ENCODE data around the gene ITGA8.

ITGA8 gene

GRCh38 chr10:15550950-15551349 lies 168.8 kb downstream of the ITGA8 start:
- H3K4me1 ChIP-seq (ENCODE audit: control insufficient read depth, insufficient read depth, low read length, poor library complexity, severe bottlenecking): no peaks in the 10 kb centered on the region
- no peaks in the 10 kb centered on the region for H3K36me3 ChIP-seq (ENCODE audit: control insufficient read depth, insufficient read depth, low read length)
- no peaks in the 10 kb centered on the region for H3K9me3 ChIP-seq (ENCODE audit: control insufficient read depth, low read length)
- H3K4me3 ChIP-seq (ENCODE audit: insufficient read depth, low read depth, low read length, poor library complexity, severe bottlenecking): no peak overlapping the region
- H3K27ac ChIP-seq (ENCODE audit: insufficient read depth, low read length, poor library complexity, severe bottlenecking): no peak overlapping the region
- DNase-seq: no peak
- H3K27me3 ChIP-seq (replicated peaks; ENCODE audit: control insufficient read depth, insufficient read depth, low read length, poor library complexity, severe bottlenecking): no peaks in the 10 kb centered on the region

DNA sequence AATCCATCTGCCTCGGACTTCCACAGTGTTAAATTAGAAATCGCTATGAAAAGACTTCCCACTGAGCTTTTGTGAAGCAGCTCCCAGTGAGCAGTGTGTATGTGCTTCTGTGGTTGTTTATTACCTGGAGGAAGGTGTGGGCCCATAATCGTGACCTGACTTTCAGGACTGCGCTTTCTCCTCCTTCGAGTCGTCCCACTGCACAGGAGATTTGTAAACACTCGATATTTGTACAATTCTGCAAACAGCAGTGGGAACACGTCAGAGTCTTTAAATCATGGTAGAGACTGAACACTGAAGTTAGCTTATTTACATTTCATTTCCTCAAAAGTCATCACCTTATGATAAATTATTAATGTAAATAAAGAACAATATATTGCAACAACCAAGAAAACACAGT lies 171.4 kb downstream of the ITGA8 start:
- Histone ChIP-seq H3K36me3 (ENCODE audit: control insufficient read depth, insufficient read depth, low read length) (no peaks in the 10 kb centered on the region), H3K9me3 (ENCODE audit: control insufficient read depth, low read length) (no peaks in the 10 kb centered on the region), H3K27ac (ENCODE audit: insufficient read depth, low read length, poor library complexity, severe bottlenecking) (no peak overlapping the region), H3K4me1 (ENCODE audit: control insufficient read depth, insufficient read depth, low read length, poor library complexity, severe bottlenecking) (no peaks in the 10 kb centered on the region), H3K4me3 (ENCODE audit: insufficient read depth, low read depth, low read length, poor library complexity, severe bottlenecking) (no peak overlapping the region), H3K27me3 (replicated peaks; ENCODE audit: control insufficient read depth, insufficient read depth, low read length, poor library complexity, severe bottlenecking) (no peaks in the 10 kb centered on the region)
- no peak for DNase-seq

- Histone ChIP-seq H3K27me3 (replicated peaks; ENCODE audit: control insufficient read depth, insufficient read depth, low read length, poor library complexity, severe bottlenecking) (no peaks in the 10 kb centered on the region), H3K4me1 (ENCODE audit: control insufficient read depth, insufficient read depth, low read length, poor library complexity, severe bottlenecking) (no peaks in the 10 kb centered on the region), H3K9me3 (ENCODE audit: control insufficient read depth, low read length) (no peaks in the 10 kb centered on the region), H3K36me3 (ENCODE audit: control insufficient read depth, insufficient read depth, low read length) (no peaks in the 10 kb centered on the region), H3K4me3 (ENCODE audit: insufficient read depth, low read depth, low read length, poor library complexity, severe bottlenecking) (no peak overlapping the region), H3K27ac (ENCODE audit: insufficient read depth, low read length, poor library complexity, severe bottlenecking) (no peak overlapping the region)
- no peak for DNase-seq
These were observed 173.1 kb downstream of the ITGA8 start for GRCh38 chr10:15546606-15547005.

- Histone ChIP-seq H3K27me3 (replicated peaks; ENCODE audit: control insufficient read depth, insufficient read depth, low read length, poor library complexity, severe bottlenecking) (no peaks in the 10 kb centered on the region), H3K9me3 (ENCODE audit: control insufficient read depth, low read length) (no peaks in the 10 kb centered on the region), H3K36me3 (ENCODE audit: control insufficient read depth, insufficient read depth, low read length) (no peaks in the 10 kb centered on the region), H3K4me1 (ENCODE audit: control insufficient read depth, insufficient read depth, low read length, poor library complexity, severe bottlenecking) (no peaks in the 10 kb centered on the region), H3K4me3 (ENCODE audit: insufficient read depth, low read depth, low read length, poor library complexity, severe bottlenecking) (no peak overlapping the region), H3K27ac (ENCODE audit: insufficient read depth, low read length, poor library complexity, severe bottlenecking) (no peak overlapping the region)
- no peak for DNase-seq
These were observed 173.8 kb downstream of the ITGA8 start for GRCh38 chr10:15545884-15546283.

GRCh38 chr10:15545266-15545665 lies 174.5 kb downstream of the ITGA8 start:
- no peak for DNase-seq
- no peaks in the 10 kb centered on the region for H3K36me3 ChIP-seq (ENCODE audit: control insufficient read depth, insufficient read depth, low read length)
- H3K9me3 ChIP-seq (ENCODE audit: control insufficient read depth, low read length): no peaks in the 10 kb centered on the region
- H3K4me1 ChIP-seq (ENCODE audit: control insufficient read depth, insufficient read depth, low read length, poor library complexity, severe bottlenecking): no peaks in the 10 kb centered on the region
- H3K27ac ChIP-seq (ENCODE audit: insufficient read depth, low read length, poor library complexity, severe bottlenecking): no peak overlapping the region
- no peaks in the 10 kb centered on the region for H3K27me3 ChIP-seq (replicated peaks; ENCODE audit: control insufficient read depth, insufficient read depth, low read length, poor library complexity, severe bottlenecking)
- H3K4me3 ChIP-seq (ENCODE audit: insufficient read depth, low read depth, low read length, poor library complexity, severe bottlenecking): no peak overlapping the region

- Histone ChIP-seq H3K9me3 (ENCODE audit: control insufficient read depth, low read length) (no peaks in the 10 kb centered on the region), H3K27me3 (replicated peaks; ENCODE audit: control insufficient read depth, insufficient read depth, low read length, poor library complexity, severe bottlenecking) (no peaks in the 10 kb centered on the region), H3K4me3 (ENCODE audit: insufficient read depth, low read depth, low read length, poor library complexity, severe bottlenecking) (no peak overlapping the region), H3K4me1 (ENCODE audit: control insufficient read depth, insufficient read depth, low read length, poor library complexity, severe bottlenecking) (no peaks in the 10 kb centered on the region), H3K36me3 (ENCODE audit: control insufficient read depth, insufficient read depth, low read length) (no peaks in the 10 kb centered on the region), H3K27ac (ENCODE audit: insufficient read depth, low read length, poor library complexity, severe bottlenecking) (no peak overlapping the region)
- DNase-seq: no peak
These were observed 175.7 kb downstream of the ITGA8 start for GRCh38 chr10:15543994-15544393.

- Histone ChIP-seq H3K4me1 (ENCODE audit: control insufficient read depth, insufficient read depth, low read length, poor library complexity, severe bottlenecking) (no peaks in the 10 kb centered on the region), H3K27me3 (replicated peaks; ENCODE audit: control insufficient read depth, insufficient read depth, low read length, poor library complexity, severe bottlenecking) (no peaks in the 10 kb centered on the region), H3K36me3 (ENCODE audit: control insufficient read depth, insufficient read depth, low read length) (no peaks in the 10 kb centered on the region), H3K9me3 (ENCODE audit: control insufficient read depth, low read length) (no peaks in the 10 kb centered on the region), H3K4me3 (ENCODE audit: insufficient read depth, low read depth, low read length, poor library complexity, severe bottlenecking) (no peak overlapping the region), H3K27ac (ENCODE audit: insufficient read depth, low read length, poor library complexity, severe bottlenecking) (no peak overlapping the region)
- no peak for DNase-seq
These were observed 176.9 kb downstream of the ITGA8 start for GRCh38 chr10:15542817-15543216.

GRCh38 chr10:15541376-15541775 lies 178.3 kb downstream of the ITGA8 start:
- Histone ChIP-seq H3K27me3 (replicated peaks; ENCODE audit: control insufficient read depth, insufficient read depth, low read length, poor library complexity, severe bottlenecking) (no peaks in the 10 kb centered on the region), H3K9me3 (ENCODE audit: control insufficient read depth, low read length) (no peaks in the 10 kb centered on the region), H3K36me3 (ENCODE audit: control insufficient read depth, insufficient read depth, low read length) (no peaks in the 10 kb centered on the region), H3K4me3 (ENCODE audit: insufficient read depth, low read depth, low read length, poor library complexity, severe bottlenecking) (no peak overlapping the region), H3K27ac (ENCODE audit: insufficient read depth, low read length, poor library complexity, severe bottlenecking) (no peak overlapping the region), H3K4me1 (ENCODE audit: control insufficient read depth, insufficient read depth, low read length, poor library complexity, severe bottlenecking) (no peaks in the 10 kb centered on the region)
- DNase-seq: no peak

- H3K4me3 ChIP-seq (ENCODE audit: insufficient read depth, low read depth, low read length, poor library complexity, severe bottlenecking): no peak overlapping the region
- no peaks in the 10 kb centered on the region for H3K4me1 ChIP-seq (ENCODE audit: control insufficient read depth, insufficient read depth, low read length, poor library complexity, severe bottlenecking)
- no peak for DNase-seq
- H3K27me3 ChIP-seq (replicated peaks; ENCODE audit: control insufficient read depth, insufficient read depth, low read length, poor library complexity, severe bottlenecking): no peaks in the 10 kb centered on the region
- H3K27ac ChIP-seq (ENCODE audit: insufficient read depth, low read length, poor library complexity, severe bottlenecking): no peak overlapping the region
- no peaks in the 10 kb centered on the region for H3K9me3 ChIP-seq (ENCODE audit: control insufficient read depth, low read length)
- H3K36me3 ChIP-seq (ENCODE audit: control insufficient read depth, insufficient read depth, low read length): no peaks in the 10 kb centered on the region
These were observed 179.0 kb downstream of the ITGA8 start for GRCh38 chr10:15540727-15541126.

DNA sequence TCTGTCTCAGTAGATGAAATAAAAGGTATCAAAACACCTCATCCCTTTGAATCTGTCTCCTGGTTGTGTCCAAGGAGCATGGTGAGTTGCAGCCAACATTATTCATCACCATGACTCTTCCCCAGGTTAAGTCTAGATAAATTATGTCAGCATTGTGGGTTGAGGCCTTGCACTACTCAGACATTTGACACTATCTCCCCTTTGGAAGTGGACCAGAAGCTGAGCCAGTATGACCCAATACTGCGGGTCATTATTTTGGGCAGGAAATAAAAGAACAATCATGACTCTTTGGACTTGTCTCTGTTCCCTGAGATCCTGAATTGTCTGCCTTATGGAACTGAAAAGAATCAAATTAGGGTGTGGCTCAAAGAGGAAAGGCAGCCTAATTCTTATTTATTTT lies 180.5 kb downstream of the ITGA8 start:
- DNase-seq: no peak
- no peak overlapping the region for H3K27ac ChIP-seq (ENCODE audit: insufficient read depth, low read length, poor library complexity, severe bottlenecking)
- H3K4me1 ChIP-seq (ENCODE audit: control insufficient read depth, insufficient read depth, low read length, poor library complexity, severe bottlenecking): no peaks in the 10 kb centered on the region
- no peaks in the 10 kb centered on the region for H3K36me3 ChIP-seq (ENCODE audit: control insufficient read depth, insufficient read depth, low read length)
- H3K9me3 ChIP-seq (ENCODE audit: control insufficient read depth, low read length): no peaks in the 10 kb centered on the region
- H3K27me3 ChIP-seq (replicated peaks; ENCODE audit: control insufficient read depth, insufficient read depth, low read length, poor library complexity, severe bottlenecking): no peaks in the 10 kb centered on the region
- no peak overlapping the region for H3K4me3 ChIP-seq (ENCODE audit: insufficient read depth, low read depth, low read length, poor library complexity, severe bottlenecking)
